MM.1S (cell line): ENCODE data around the gene TRPC1.

Experiments
- EZH2 ChIP-seq: fragments of 300-600 bp; sonication (generic); optimal IDR thresholded peaks from 2 replicates; pipeline ENCODE3; 2017; ENCODE audit warnings: low read depth, mild to moderate bottlenecking, antibody characterized with exemption, low read length, mixed read lengths
- TF ChIP-seq, protein P1 (sequence below): fragments of 300-600 bp; sonication (generic); IDR thresholded peaks from 2 replicates; pipeline ENCODE4 v1.5.1; 2016; ENCODE audit warnings: antibody characterized with exemption, low read length, mixed read lengths

- TF ChIP-seq, protein P1, sequence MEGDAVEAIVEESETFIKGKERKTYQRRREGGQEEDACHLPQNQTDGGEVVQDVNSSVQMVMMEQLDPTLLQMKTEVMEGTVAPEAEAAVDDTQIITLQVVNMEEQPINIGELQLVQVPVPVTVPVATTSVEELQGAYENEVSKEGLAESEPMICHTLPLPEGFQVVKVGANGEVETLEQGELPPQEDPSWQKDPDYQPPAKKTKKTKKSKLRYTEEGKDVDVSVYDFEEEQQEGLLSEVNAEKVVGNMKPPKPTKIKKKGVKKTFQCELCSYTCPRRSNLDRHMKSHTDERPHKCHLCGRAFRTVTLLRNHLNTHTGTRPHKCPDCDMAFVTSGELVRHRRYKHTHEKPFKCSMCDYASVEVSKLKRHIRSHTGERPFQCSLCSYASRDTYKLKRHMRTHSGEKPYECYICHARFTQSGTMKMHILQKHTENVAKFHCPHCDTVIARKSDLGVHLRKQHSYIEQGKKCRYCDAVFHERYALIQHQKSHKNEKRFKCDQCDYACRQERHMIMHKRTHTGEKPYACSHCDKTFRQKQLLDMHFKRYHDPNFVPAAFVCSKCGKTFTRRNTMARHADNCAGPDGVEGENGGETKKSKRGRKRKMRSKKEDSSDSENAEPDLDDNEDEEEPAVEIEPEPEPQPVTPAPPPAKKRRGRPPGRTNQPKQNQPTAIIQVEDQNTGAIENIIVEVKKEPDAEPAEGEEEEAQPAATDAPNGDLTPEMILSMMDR, result no peak
- no peak for TF ChIP-seq EZH2
These were observed 126.7 kb downstream of the TRPC1 start for GRCh38 chr3:142850395-142851023.
